Retinal pigment epithelial cell (primary cell): ENCODE data around the gene GALNT18.
A peak's percentile ranks its signal among the peaks of the same experiment; 100 is the strongest.

ENCODE experiments used
- DNase-seq: peaks from one replicate; pipeline ENCODE4 v3.0.0-alpha.2; 2010; ENCODE audit warnings: low read depth
- H3K4me3 ChIP-seq: 2 replicates; pipeline ENCODE4 v1.5.1; 2011; ENCODE audit warnings: mild to moderate bottlenecking, low read length, control low read depth, moderate library complexity
- CTCF ChIP-seq: conservative IDR thresholded peaks from 2 replicates; pipeline ENCODE4 v1.5.1; 2011; ENCODE audit warnings: low read depth, low read length, control low read depth, inconsistent platforms

Gene GALNT18

DNA sequence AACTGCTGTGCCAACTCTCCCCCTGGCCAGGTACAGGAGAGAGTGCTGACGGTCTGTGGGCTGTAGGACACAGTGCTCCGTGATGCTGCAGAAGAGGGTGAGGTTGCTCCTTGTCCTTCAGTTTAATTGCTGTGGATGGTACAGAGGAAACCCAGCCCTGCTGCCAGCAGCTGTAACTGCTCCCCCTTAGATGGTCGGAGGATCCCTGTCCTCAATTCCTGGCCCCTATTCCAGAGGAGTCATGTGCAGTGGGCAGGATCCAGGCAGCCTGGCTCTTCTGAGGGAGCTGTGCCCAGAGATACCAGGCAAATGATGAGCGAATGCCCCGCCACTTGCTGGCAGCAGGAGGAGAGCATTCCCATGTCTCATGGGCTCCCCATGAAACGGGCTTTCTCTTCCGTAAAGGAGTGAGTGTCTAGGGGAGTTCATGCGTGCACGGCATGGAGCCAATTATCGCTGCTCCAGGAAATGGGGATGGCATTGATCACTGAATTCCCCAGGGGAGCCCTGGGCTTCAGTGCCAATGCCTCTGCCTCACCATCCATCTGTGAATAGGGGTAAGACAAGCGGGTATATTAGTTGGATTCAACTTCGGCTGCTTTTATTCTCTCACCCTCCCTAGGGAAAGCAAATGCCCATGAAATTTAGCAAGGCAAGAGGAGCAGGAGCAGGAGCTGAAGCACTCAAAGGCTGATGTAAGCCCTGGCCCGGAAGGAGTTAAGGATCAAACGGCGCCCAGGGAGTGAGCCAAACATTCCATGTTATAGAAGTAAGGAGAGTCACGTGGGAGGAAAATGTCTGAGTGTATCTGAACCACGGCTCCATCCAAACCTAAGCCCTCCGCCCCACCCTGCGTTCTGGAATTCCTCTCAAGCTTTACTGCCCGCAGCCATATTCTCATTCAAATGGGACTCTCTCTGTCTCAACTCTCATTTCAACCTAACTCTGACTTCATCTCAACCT, 217.8 kb downstream of the GALNT18 start:
- no peak overlapping the region for H3K4me3 ChIP-seq
- DNase-seq: peak; percentile 86
- TF ChIP-seq CTCF: no peak

- no peak for DNase-seq
- no peak overlapping the region for H3K4me3 ChIP-seq
- no peak for TF ChIP-seq CTCF
These were observed 219.8 kb downstream of the GALNT18 start for GRCh38 chr11:11401960-11402535.

- DNase-seq: no peak
- no peak overlapping the region for H3K4me3 ChIP-seq
- peak; percentile 41 for TF ChIP-seq CTCF
These were observed 221.1 kb downstream of the GALNT18 start for GRCh38 chr11:11400635-11401232.

- TF ChIP-seq CTCF: no peak
- no peak for DNase-seq
- H3K4me3 ChIP-seq: no peak overlapping the region
These were observed 221.7 kb downstream of the GALNT18 start for GRCh38 chr11:11400121-11400520.

GRCh38 chr11:11397781-11398180, 224.0 kb downstream of the GALNT18 start:
- DNase-seq: no peak
- no peak overlapping the region for H3K4me3 ChIP-seq
- TF ChIP-seq CTCF: no peak

- no peak for DNase-seq
- no peak for TF ChIP-seq CTCF
These were observed 224.8 kb downstream of the GALNT18 start for GRCh38 chr11:11397036-11397415.

More at GRCh38 chr11:11397036-11397415, 224.8 kb downstream of the GALNT18 start:
- H3K4me3 ChIP-seq: no peak overlapping the region
